ENCODE data around the gene MAP3K3.

- no peak for TF ChIP-seq TAF1 (IDR thresholded peaks at IDR 0.05; ENCODE audit: low read depth)
- TF ChIP-seq REST (IDR thresholded peaks at IDR 0.05; ENCODE audit: low read depth), result no peak
- TF ChIP-seq YY1 (IDR thresholded peaks at IDR 0.05; ENCODE audit: low read depth), result no peak
- no peak for TF ChIP-seq NFIC (IDR thresholded peaks at IDR 0.05)
- TF ChIP-seq EP300 (IDR thresholded peaks at IDR 0.05; ENCODE audit: borderline replicate concordance), result no peak
- TF ChIP-seq MAX (IDR thresholded peaks at IDR 0.05), result no peak
- no peak for TF ChIP-seq USF1 (IDR thresholded peaks at IDR 0.05)
- TF ChIP-seq CREB1 (IDR thresholded peaks at IDR 0.05; ENCODE audit: low read depth), result no peak
- no peak for TF ChIP-seq TCF12 (IDR thresholded peaks at IDR 0.05; ENCODE audit: low read depth)
Observed at GRCh38 chr17:63740464-63741142, 118.4 kb downstream of the MAP3K3 start.
